HG02970 (cell line): ENCODE results near the gene RPRD1B.

Experiments used
- ATAC-seq: cut with Tn5 transposase; IDR thresholded peaks from one replicate; pipeline ENCODE4 v1.9.1; 2021; ENCODE audit warnings: mild to moderate bottlenecking, moderate library complexity, moderate number of reproducible peaks; ENCODE audit not compliant: unreplicated experiment, low FRiP score

RPRD1B gene

GRCh38 chr20:38034108-38034649, 633 bp downstream of the RPRD1B start:
- no peak for ATAC-seq

GRCh38 chr20:38034961-38035360, 1.4 kb downstream of the RPRD1B start:
- ATAC-seq: no peak

- no peak for ATAC-seq
Observed at GRCh38 chr20:38036366-38036765, 2.8 kb downstream of the RPRD1B start.

- no peak for ATAC-seq
Observed at GRCh38 chr20:38040276-38040675, 6.7 kb downstream of the RPRD1B start.

- no peak for ATAC-seq
Observed at GRCh38 chr20:38043512-38044300, 10.2 kb downstream of the RPRD1B start.

- ATAC-seq: no peak
Observed at GRCh38 chr20:38044685-38045084, 11.1 kb downstream of the RPRD1B start.

GRCh38 chr20:38046572-38046971, 13.0 kb downstream of the RPRD1B start:
- no peak for ATAC-seq

GRCh38 chr20:38049800-38050199, 16.3 kb downstream of the RPRD1B start:
- ATAC-seq: no peak

- no peak for ATAC-seq
Observed at GRCh38 chr20:38050686-38051085, 17.1 kb downstream of the RPRD1B start.

GRCh38 chr20:38052870-38053269, 19.3 kb downstream of the RPRD1B start:
- no peak for ATAC-seq

- no peak for ATAC-seq
Observed at GRCh38 chr20:38054647-38055046, 21.1 kb downstream of the RPRD1B start.

- ATAC-seq: no peak
Observed at GRCh38 chr20:38055294-38055693, 21.7 kb downstream of the RPRD1B start.

- no peak for ATAC-seq
Observed at GRCh38 chr20:38055848-38056247, 22.3 kb downstream of the RPRD1B start.

GRCh38 chr20:38057351-38057972, 23.9 kb downstream of the RPRD1B start:
- ATAC-seq: no peak

GRCh38 chr20:38059832-38060231, 26.3 kb downstream of the RPRD1B start:
- ATAC-seq: no peak

- ATAC-seq: no peak
Observed at GRCh38 chr20:38060536-38060935, 27.0 kb downstream of the RPRD1B start.

GRCh38 chr20:38061109-38061508, 27.6 kb downstream of the RPRD1B start:
- ATAC-seq: no peak

- ATAC-seq: no peak
Observed at GRCh38 chr20:38062890-38063289, 29.3 kb downstream of the RPRD1B start.

- ATAC-seq: no peak
Observed at GRCh38 chr20:38063911-38064530, 30.5 kb downstream of the RPRD1B start.

- ATAC-seq: no peak
Observed at GRCh38 chr20:38065764-38066375, 32.3 kb downstream of the RPRD1B start.
